Measurements from ENCODE around the gene LAMC3.
"Not testable (repeated sequence)": the region's sequence is repeated elsewhere in the genome, so short reads cannot be mapped to it uniquely, and the experiment has no call there.

The LAMC3 gene

DNA sequence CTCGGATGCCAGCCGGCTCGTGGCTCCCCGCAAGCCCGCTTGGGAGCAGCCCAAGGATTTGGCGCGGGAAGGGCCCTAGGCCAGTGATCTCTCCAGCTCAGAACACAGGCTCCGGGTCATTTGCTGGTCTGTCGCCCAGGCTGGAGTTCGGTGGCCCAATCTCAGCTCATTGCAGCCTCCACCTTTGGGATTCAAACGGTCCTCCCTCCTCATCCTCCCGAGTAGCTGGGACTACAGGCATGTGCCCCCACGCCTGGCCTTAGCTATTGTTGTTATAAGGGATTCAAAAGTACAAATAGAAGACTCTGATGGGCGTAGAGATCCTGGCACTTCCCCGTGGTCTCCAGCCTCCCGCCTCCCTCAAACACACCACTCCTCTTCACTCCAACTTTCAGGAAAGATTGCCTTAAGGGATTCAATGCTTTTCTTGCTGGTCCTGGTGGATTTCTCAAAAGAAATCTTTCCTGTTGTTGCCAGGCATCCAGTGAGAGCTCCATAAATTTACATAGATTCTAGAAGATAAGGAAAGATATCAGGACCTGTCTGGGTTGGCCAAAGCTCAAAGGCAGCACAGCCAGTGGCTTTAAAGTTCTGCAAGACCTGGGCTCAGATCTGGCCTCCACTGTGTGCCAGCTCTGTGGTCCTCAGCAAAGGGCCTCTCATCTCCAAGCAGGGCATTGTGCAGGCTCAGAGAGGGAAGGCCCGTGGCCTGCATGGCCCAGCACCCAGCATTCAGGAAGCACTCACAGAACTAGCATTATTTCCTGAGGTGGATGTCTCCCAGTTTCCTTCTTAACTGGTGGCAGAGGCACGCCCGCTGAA lies 88.4 kb downstream of the LAMC3 start:
- no peak for DNase-seq (ENCODE audit: low read depth)

DNA sequence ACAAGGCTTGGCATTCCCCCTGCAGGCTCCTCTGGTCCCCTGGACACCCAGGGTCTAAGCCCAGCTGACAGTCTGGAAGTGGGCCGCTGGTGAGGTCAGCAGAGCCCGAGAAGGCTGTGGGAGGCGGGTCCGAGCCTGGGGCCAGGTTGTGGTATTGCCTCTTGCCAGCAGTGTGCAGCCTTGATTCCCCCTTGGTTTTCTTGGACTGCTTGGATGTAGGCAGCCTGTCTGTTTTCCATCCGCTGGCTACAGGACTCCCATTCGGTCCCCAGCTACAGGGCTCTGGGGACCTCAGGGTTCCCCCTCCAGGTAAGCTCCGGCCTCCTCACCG lies 88.9 kb downstream of the LAMC3 start:
- no peak for DNase-seq (ENCODE audit: low read depth)

DNA sequence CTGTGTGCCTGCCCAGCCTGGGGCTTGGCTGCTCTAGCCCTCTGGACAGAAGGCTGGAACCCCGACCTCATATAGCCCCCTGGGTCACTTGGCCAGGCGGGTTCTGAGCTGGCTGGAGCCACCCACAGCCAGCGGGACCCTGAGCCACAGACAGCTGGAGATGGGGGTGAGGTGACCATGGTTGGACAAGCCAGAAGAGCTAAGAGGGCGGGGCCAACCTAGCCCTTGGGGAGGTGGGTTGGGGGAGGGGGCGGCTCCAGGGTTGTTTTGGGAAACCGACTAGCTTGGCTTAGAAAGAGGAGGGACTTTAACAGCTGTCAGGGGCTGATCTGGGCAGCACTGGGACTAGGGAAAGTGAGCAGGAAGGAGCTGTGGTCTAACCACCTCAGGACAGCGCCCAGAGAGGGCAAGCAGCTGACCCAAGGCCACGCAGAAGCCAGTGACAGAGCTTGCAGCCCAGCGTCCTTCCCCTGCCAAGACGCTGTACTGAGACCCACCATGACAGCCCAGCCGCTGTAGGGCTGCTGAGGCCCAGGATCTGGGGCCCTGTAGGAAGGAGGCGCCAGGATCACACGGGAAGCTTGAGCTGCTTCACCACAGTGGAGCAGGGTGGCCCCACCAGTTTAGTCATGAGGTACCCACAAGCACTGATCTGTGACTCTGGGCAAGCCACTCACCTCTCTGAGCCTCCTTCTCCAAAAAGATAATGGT lies 89.6 kb downstream of the LAMC3 start:
- DNase-seq (ENCODE audit: low read depth) = no peak

DNA sequence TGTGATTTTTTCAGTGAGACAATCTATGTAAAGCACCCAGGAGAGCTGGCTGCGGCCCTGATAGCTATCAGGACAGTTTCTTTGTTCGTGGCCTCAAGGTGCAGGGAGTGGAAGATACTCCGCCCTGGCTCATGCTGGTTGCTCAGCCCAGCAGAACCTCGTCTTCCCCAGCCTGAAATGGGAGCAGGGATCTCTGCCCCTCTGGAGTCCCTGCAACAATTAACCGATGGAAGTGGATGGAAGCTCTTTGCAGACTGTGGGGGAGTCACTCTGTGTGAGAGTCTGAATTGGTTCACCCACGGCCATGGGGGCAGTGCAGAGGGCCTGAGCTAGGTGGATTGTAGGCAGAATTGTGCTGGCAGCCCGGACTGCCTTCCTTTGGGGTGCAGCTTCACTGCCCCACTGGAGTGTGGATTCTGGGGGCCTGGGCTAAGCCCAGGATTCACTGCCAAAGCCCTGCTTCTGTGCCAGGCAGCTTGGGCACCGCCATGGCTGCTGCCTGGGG lies 90.2 kb downstream of the LAMC3 start:
- no peak for DNase-seq (ENCODE audit: low read depth)

DNA sequence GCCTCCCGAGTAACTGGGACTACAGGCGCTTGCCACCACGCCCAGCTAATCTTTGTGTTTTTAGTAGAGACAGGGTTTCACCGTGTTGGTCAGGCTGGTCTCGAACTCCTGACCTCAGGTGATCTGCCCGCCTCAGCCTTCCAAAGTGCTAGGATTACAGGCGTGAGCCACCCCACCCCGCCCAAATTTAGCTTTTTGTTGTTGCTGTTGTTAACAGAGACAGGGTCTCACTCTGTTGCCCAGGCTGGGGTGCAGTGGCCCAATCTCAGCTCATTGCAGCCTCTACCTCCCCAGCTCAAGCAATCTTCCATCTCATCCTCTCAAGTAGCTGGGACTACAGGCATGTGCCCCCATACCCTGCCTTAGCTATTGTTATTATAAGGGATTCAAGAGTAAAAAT lies 90.9 kb downstream of the LAMC3 start:
- not testable (repeated sequence) for DNase-seq (ENCODE audit: low read depth)

- no peak for DNase-seq (ENCODE audit: low read depth)
These were observed 91.5 kb downstream of the LAMC3 start for GRCh38 chr9:131100445-131100844.

DNA sequence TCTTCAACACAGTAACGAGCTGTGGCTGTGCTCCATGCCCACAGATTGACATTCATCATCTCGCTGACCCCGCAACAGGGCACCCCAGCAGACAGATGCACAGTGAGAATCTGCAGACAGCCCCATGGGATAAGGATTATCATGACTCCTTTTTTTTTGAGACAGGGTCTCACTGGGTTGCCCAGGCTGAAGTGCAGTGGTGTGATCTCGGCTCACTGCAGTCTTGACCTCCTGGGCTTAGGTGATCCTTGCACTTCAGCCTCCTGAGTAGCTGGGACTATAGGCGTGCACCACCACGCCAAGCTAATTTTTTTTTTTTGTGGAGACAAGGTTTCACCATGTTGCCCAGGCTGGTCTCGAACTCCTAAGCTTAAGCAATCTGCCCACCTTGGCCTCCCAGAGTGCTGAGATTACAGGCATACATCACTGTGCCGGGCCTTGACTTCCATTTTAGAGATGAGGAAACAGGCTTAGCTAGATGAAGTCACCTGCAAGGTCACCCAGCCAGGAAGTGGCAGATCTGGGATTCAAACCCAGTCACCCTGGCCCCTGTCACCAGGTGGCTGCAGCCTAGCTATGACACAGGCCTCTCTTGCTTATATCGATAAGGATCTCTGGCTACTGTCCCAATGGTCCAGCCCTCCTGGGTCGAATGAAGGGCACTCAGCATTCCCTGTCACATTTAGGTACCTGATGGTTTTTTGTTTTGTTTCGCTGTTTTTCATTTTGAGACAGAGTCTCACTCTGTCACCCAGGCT lies 92.4 kb downstream of the LAMC3 start:
- DNase-seq (ENCODE audit: low read depth) = no peak

DNA sequence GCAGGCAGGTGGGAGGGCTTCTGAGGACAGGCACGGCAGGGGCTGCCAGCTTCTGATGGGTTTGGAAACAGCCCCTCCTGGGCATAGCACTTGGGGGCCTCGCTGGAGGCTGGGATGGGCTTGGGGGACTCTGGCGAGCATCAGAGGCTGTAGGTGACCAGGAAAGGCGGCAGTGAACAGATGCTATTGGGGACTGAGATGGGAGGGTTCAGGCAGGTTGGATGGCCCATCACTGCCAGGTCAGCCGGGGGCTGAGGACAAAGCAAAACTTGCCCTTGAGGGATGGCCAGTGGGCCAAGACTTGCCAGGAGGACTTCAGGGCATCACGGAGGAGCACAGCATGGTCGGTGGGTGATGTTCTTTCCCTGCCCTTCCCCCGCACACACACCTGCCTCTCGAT lies 94.0 kb downstream of the LAMC3 start:
- no peak for DNase-seq (ENCODE audit: low read depth)

DNA sequence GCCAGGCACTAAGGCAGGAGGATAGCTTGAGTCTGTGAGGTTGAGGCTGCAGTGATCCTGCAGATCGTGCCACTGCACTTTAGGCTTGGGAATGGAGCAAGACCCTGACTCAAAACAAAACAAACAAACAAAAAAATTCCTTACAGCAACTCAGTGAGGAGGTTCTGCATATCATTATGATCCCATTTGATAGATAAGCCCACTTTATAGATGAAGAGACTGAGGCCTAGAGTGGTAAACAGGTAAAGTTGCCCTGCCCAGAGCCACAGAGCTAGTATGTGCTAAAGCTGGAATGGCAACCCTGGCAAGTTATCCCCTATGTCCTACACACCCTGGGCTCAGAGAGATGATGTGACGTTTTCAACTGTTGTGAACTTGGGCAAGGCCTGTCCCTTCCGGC lies 94.6 kb downstream of the LAMC3 start:
- DNase-seq (ENCODE audit: low read depth) = no peak

- DNase-seq (ENCODE audit: low read depth) = no peak
These were observed 95.2 kb downstream of the LAMC3 start for GRCh38 chr9:131104016-131104740.

DNA sequence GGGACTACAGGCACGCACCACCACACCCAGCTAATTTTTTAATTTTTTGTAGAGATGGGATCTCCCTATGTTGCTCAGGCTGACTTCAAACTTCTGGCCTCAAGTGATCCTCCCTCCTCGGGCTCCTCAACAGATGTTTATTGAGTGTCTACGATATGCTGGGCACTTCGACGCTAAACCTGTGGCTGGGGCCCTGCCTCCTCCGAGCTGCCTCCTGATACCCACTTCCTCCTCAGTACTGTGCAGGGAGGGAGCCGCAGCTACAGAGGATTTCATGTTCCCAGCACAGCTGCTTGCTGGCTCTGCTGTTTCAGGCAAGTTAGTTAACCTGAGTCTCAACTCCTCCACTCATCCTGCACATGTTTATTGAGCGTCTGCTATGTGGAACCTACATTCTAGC lies 97.0 kb downstream of the LAMC3 start:
- no peak for DNase-seq (ENCODE audit: low read depth)

DNA sequence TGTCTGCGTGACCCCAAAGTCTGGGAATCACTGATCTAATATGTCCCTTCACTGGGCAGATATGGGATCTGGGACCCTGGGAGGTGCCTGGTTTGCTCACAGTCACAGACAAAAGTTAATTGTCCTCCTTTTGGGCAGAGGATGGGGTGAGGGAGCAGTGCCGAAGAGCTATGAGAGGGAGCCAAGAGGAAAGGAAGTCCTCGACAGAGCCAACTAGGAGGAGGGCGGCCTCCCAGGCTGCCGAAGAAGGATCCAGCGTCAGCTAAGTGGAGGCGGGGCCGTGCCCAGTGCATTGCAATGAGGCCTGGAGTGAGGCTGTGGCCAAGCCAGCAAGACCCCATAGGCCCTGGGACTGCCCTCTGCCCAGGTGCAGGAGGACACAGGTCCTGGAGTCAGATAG lies 98.8 kb downstream of the LAMC3 start:
- DNase-seq (ENCODE audit: low read depth) = no peak

DNA sequence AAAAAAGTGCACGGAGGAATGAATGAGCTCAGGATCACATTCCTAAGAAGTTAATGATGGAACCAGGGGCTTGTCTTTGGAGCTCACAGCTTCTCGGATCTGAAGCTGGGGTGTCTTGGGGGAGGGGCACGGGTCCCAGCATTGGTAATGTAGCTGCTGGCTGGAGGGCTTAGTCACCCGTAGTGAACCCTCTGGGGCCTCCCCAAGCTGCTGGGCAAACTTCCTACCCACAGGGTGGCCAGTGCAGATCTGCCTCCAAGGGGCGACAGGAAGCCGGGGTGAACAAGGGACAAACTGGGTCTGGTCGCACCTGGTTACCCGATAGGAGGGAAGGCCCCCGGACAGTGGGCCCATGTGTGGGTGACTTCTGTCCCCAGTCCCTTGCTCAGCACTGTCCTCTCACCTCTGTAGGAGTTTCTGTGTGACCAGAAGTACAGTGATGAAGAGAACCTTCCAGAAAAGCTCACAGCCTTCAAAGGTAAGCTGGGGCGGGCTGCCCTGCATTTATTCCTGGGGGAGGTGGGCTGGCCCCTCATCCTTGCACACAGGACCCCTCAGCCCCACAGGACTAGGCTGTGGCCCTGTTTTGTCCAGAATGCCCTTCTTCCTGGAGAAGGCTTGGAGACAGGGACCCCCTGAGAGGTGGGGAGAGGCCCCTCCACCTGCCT lies 102.3 kb downstream of the LAMC3 start:
- no peak for DNase-seq (ENCODE audit: low read depth)

GRCh38 chr9:131111854-131112311 lies 102.9 kb downstream of the LAMC3 start:
- DNase-seq (ENCODE audit: low read depth) = no peak

GRCh38 chr9:131112374-131113154 lies 103.6 kb downstream of the LAMC3 start:
- DNase-seq (ENCODE audit: low read depth) = no peak

- DNase-seq (ENCODE audit: low read depth) = no peak
These were observed 104.7 kb downstream of the LAMC3 start for GRCh38 chr9:131113655-131114054.

DNA sequence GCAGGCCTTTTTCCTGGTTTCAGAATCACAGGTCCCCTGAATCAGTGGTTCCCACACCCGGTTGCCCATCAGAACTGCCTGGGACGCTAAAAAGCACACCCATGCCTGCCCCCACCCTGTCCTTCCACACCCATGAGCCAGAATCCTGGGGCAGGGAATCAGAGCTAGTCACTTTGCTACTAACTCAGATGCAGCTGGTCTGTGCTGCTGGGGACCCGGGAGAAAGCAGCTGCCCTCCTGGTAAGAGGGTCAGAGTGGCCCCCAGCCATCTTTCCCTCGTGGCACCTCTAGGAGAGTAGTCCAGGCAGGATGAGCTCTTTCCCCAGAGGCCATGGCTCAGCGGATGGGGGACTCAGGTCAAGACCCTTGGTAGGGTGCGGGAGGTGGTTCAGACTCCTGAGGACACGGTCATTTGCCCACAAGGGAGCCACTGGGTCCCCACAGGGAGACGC lies 105.1 kb downstream of the LAMC3 start:
- no peak for DNase-seq (ENCODE audit: low read depth)

- not testable (repeated sequence) for DNase-seq (ENCODE audit: low read depth)
These were observed 106.4 kb downstream of the LAMC3 start for GRCh38 chr9:131115360-131115742.

GRCh38 chr9:131116281-131117120 lies 107.5 kb downstream of the LAMC3 start:
- DNase-seq (ENCODE audit: low read depth) = no peak

Data from stimulated activated CD8-positive, alpha-beta memory T cell treated with anti-CD3 and anti-CD28 coated beads, Interleukin-15, amount 100 ng/mL, for 24 hours (primary cell).